Kidney tubule cell (primary cell): ENCODE measurements around the gene DPEP2NB.

Experiments
- DNase-seq: peaks from one replicate; pipeline ENCODE4 v3.0.0-alpha.2; 2018; ENCODE audit warnings: low spot score

Gene DPEP2NB, protein sequence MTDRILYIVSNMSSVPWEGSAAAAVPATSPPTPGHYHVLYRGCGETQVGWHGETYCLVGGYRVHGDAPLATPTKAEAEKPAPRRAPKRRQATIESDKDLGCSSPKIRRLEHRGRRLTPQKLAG

GRCh38 chr16:68015681-68016080 is at the start of gene DPEP2NB:
TSS of gene DPEP2NB (minus strand) at chr16:68015911. CDS start at chr16:68015770, 141 bp downstream.
- DNase-seq: no peak

- peak; percentile 67 for DNase-seq
Measured at GRCh38 chr16:68064791-68065365, 49.2 kb upstream of the DPEP2NB start.

GRCh38 chr16:68062910-68063393 is 47.2 kb upstream of the DPEP2NB start:
- DNase-seq: no peak

DNA sequence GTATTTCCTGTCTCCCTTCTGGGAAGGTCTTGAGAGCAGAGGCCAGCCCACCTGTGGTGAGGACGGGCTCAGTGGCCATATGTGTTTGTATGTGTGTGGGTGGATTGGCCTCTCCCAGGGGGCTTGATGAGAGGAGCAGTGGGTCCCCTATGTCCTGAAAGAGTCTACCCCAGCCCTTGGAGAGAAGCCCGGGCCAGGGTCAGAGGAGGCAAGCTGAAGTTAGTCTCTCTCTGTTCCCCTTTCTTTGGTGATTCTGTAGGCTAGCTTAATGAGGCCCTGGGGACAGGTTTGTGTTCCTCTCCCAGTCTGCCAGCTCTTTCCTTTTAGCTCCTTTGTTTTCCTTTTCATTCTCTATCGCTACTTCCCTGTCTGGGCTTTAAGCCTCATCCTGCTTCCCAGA is 45.7 kb upstream of the DPEP2NB start:
- no peak for DNase-seq

DNA sequence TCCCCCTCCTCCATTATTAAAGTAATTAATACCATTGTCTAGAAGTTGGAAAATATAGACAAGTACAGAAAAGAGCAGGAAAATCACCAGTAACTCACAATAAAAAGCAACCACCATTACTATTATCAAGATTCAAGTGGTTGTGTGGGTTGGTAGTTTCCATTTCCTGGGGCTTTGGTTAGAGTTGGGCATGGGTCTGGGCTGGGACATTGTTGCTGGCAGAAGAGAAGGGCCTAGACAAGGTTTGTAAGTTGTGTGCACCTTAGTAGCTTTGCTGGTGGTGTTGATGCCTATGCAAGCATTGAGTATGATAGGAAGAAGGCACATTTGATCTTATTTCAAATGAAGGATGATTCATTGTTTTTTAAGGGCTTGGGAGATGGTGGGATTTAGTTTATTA is 44.1 kb upstream of the DPEP2NB start:
- no peak for DNase-seq

GRCh38 chr16:68055395-68055794 is 39.7 kb upstream of the DPEP2NB start:
- DNase-seq: no peak

DNA sequence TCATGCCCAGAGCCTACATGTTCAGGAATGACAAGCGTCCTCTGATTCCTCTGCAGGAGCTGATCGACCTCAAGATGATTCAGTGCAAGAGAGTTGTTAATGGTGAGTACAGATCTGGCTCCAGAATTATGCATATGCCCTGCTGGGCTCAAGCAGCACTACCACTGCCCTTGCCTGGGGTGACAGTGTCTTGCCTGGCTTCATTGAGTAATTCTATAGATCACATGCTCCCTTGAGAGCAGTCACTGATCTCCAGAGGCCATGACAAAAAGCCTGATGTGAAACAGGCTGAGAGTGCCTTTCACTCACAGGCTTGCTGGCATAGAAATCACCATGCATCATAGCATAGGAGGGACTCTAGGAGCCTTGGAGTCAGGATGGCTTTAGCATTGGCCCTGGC is 33.7 kb upstream of the DPEP2NB start:
- DNase-seq: no peak

GRCh38 chr16:68047987-68048386 is 32.3 kb upstream of the DPEP2NB start:
- no peak for DNase-seq

GRCh38 chr16:68046106-68046505 is 30.4 kb upstream of the DPEP2NB start:
- no peak for DNase-seq

- no peak for DNase-seq
Measured at GRCh38 chr16:68041783-68042182, 26.1 kb upstream of the DPEP2NB start.

GRCh38 chr16:68040506-68041288 is 25.0 kb upstream of the DPEP2NB start:
- peak; percentile 74 for DNase-seq

DNA sequence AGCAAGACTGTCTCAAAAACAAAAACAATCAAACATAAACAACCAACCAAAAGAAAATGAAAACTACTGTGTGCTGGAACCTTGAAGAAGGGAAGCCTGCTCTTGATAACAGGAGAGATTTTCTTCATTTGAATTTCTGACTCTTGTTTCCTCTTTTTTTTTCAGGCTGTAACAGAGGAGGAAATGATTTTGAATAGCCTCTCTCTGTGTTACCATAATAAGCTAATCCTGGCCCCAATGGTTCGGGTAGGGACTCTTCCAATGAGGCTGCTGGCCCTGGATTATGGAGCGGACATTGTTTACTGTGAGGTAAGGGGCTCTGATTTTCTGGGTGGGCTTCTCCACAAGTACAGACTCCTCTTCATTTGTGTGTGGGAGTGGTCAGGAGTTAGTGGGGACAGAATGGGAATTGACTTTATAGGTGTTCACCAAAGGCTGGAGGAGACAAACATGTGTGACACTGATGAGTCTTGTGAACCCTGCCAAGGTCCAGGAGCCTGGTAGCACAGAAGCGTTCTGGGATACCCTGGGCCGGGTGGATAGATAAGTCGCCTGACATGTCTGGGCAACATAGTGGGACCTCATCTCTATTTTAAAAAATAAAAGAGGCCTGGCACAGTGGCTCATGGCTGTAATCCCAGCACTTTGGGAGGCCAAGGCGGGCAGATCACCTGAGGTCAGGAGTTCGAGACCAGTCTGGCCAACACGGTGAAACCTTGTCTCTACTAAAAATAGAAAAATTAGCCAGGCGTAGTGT is 22.3 kb upstream of the DPEP2NB start:
- DNase-seq: no peak

DNA sequence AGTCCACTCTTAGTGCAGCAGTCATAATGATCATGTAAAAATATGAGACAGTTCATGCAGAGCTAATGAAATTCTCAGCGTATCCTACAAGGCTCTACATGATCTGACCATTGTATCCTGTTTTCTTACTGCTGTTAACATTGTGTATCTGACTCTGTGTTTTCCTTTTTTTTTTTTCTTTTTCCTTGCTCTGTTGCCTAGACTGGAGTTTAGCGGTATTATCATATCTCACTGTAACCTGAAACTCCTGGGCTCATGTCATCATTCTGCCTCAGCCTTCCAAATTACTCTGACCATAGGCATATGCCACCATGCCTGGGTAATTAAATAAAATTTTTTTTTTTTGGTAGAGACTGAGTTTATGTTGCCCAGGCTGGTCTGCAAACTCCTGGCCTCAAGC is 19.5 kb upstream of the DPEP2NB start:
- no peak for DNase-seq

- no peak for DNase-seq
Measured at GRCh38 chr16:68033101-68033500, 17.4 kb upstream of the DPEP2NB start.

DNA sequence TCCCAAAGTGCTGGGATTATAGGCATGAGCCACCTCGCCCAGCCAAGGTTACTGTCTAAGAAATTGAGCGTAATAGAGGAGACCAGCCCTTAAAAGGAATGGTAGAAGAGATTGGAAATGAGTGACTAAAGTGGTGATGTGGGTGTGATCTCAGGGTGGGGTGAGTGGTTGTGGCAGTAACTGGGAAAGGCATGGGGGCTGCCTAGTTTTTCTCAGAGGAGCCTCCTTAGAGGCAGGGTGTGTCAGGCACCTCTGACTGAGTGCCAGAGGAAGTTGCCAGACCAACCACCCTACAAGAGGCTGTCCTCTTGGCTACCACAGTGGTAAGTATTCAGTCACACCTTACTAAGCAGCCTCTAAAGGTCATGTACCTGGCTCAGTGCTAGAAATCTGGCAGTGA is 16.2 kb upstream of the DPEP2NB start:
- DNase-seq: peak; percentile 71

GRCh38 chr16:68030108-68030507 is 14.4 kb upstream of the DPEP2NB start:
- peak; percentile 18 for DNase-seq

- no peak for DNase-seq
Measured at GRCh38 chr16:68028996-68029395, 13.3 kb upstream of the DPEP2NB start.

DNA sequence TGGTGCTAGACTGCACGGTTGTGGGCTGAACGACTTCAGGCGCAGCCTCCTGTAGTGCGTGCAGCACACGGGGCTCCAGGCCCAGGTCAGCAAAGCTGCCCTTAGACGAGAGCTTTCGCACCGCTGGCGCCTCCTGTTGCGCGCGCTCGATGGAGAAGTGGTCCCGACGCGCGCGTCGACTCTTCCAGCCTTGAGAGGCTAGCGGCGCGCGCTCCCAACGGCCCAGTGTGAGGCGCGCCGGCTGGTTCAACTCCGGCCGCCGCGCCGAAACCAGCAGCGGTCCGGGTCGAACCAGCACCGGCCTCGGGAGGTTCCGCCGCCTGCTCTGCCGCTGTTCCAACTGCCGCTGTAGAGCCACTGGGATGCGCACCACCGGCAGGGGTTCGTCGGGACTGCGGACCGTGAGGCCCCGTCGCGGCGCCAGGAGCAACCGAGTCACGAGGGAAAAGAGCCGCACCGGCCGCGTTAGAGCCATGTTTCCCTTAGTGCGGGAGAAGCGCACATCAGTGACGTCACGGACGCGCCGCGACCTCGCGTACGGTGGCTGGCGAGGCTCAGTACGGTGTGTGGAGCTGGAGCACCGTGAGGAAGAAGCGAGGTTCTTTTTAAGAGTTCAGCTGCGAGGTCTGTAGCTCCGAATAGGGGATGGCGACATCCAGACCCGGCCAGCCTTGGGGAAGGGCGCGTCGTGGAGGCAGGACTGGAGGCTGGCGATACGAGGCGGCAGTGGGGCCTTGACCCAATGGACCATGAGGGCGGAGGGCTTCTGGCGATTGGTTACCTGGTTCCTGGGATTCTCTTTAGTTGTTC is 7.2 kb upstream of the DPEP2NB start, which contains the start of the genes DDX28 and DUS2:
Gene DDX28 (minus strand): TSS at position 505 of the 810 bp plus-strand sequence. CDS start 30 bp downstream, at position 475.
Gene DUS2 (plus strand): TSS at position 557 of the 810 bp plus-strand sequence. CDS start 14,740 bp downstream, outside the sequence.
- peak; percentile 88 for DNase-seq

- no peak for DNase-seq
Measured at GRCh38 chr16:68022278-68022727, 6.6 kb upstream of the DPEP2NB start.

DNA sequence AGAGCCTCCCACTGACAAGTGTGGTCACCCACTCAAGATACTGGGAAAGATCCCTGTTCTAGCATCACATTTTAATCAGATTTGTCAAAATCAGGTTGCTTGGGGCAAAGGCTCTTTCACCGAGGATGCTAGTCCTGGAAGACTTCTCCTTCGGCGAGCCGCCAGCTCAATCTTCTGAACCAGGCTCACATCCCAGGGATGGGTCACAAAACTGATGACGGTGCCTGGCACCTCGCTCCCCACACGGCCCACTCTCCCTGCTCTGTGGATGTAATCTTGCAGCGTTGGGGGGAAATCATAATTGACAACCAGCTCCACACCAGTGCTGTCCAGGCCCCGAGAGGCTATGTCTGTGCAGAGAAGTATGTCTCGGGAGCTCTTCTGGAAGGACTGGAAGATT is 5.8 kb upstream of the DPEP2NB start:
- DNase-seq: no peak

- DNase-seq: no peak
Measured at GRCh38 chr16:68019167-68019680, 3.5 kb upstream of the DPEP2NB start.
